ENCODE data around the gene WDR55. TPM values are rescaled to one million over a fixed set of nuclear protein-coding genes. Genes with fewer than 3 reads are reported as not detected.
"Not testable (repeated sequence)": the region's sequence is repeated elsewhere in the genome, so short reads cannot be mapped to it uniquely, and the experiment has no call there.

The WDR55 gene
- total RNA-seq, 1 donor = 11.8 TPM

DNA sequence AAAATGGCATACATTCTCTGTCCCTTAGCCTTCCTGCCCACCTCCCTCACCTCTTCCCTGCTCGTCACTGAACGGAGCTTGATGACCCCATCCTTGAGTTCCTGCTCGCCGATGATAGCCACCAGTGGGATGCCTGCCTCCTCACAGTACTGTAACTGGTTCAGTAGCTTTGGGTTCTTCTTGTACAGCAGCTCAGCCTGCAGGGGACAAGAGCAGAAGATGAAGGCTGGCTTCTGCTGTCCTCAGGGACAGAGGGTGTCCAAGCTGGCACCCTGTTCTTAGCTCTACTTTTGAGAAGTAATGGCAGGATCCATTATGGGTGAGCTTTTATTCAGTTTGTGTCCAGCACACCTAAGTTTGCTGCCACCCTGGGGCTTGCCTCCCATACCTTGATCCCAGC, 9.9 kb downstream of the WDR55 start:
- H3K27me3 ChIP-seq (ENCODE audit: insufficient read depth, low read length) = no peaks in the 10 kb centered on the region
- no peaks in the 10 kb centered on the region for H3K4me1 ChIP-seq (ENCODE audit: insufficient read depth, low read length)
- no peak overlapping the region for H3K4me3 ChIP-seq (ENCODE audit: low read length)
- no peaks in the 10 kb centered on the region for H3K9me3 ChIP-seq (ENCODE audit: low read depth, low read length)

DNA sequence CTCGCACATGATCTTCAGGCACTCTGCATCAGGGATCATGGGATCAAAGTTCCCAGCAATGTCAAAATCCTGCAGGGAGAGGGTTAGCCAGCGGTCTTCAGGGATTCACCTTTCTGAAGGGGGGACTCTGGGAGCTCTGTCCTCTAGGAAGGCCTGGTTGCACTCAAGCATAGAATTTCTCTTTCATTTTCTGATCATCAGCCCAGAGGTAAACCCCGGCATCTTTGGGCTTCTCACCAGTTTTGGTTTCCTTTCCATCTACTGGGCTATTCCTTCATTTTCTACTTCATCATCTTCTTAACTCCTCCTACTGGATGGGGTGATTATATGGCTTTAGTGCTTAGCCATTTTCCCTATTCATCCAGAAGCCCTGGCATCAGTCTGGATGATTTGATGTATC, 13.2 kb downstream of the WDR55 start:
- H3K4me1 ChIP-seq (ENCODE audit: insufficient read depth, low read length) = no peaks in the 10 kb centered on the region
- H3K4me3 ChIP-seq (ENCODE audit: low read length) = no peak overlapping the region
- H3K9me3 ChIP-seq (ENCODE audit: low read depth, low read length) = no peaks in the 10 kb centered on the region
- no peaks in the 10 kb centered on the region for H3K27me3 ChIP-seq (ENCODE audit: insufficient read depth, low read length)

DNA sequence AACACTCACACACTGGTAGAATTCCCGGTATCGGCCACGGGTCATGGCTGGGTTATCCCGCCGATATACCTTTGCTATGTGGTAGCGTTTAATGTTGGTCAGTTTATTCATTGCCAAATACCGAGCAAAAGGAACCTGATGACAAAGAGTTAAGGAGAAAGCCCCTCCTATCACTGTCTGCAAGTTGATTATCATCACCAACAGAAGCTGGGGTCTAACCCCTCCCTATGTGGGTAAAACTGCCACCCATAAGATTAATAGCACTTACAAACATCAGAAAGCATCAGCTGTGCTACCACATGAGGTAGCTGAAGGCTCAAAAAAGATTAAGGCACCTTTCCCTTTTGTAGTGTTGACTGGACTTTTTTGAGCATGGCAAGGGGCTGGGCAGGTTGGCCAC, 14.3 kb downstream of the WDR55 start:
- Histone ChIP-seq H3K9me3 (ENCODE audit: low read depth, low read length) (no peaks in the 10 kb centered on the region), H3K4me1 (ENCODE audit: insufficient read depth, low read length) (no peaks in the 10 kb centered on the region), H3K27me3 (ENCODE audit: insufficient read depth, low read length) (no peaks in the 10 kb centered on the region), H3K4me3 (ENCODE audit: low read length) (no peak overlapping the region)

DNA sequence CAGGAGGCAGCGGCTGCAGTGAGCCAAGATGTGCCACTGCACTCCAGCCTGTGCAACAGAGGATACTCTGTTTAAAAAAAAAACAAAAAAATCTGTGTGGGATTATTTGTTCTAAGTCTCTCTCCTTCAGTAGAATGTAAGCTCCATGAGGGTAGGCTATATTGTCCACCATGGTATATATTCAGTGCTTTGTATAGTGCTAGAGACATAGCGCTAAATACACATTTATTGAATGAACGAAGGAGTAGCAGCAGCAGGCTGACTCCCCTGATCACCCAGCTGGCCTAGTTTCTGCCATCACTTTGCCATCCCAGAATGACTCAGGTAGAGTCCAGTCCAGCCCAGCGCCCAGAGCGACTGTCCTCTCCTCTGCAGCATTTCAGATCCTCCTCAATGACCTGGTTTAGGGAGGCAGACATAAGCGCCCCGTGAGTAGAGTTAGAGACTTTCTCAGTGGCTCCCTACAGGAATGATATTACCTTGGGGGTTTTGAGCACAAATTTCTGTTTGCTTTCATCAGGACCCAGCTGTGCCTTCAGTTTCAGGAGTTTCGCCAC, 25.8 kb downstream of the WDR55 start:
- H3K9me3 ChIP-seq (ENCODE audit: low read depth, low read length) = no peaks in the 10 kb centered on the region
- H3K4me3 ChIP-seq (ENCODE audit: low read length) = peak overlapping the region; percentile 79
- peaks cover 26% of the 10 kb centered on the region for H3K4me1 ChIP-seq (ENCODE audit: insufficient read depth, low read length)
- no peaks in the 10 kb centered on the region for H3K27me3 ChIP-seq (ENCODE audit: insufficient read depth, low read length)

DNA sequence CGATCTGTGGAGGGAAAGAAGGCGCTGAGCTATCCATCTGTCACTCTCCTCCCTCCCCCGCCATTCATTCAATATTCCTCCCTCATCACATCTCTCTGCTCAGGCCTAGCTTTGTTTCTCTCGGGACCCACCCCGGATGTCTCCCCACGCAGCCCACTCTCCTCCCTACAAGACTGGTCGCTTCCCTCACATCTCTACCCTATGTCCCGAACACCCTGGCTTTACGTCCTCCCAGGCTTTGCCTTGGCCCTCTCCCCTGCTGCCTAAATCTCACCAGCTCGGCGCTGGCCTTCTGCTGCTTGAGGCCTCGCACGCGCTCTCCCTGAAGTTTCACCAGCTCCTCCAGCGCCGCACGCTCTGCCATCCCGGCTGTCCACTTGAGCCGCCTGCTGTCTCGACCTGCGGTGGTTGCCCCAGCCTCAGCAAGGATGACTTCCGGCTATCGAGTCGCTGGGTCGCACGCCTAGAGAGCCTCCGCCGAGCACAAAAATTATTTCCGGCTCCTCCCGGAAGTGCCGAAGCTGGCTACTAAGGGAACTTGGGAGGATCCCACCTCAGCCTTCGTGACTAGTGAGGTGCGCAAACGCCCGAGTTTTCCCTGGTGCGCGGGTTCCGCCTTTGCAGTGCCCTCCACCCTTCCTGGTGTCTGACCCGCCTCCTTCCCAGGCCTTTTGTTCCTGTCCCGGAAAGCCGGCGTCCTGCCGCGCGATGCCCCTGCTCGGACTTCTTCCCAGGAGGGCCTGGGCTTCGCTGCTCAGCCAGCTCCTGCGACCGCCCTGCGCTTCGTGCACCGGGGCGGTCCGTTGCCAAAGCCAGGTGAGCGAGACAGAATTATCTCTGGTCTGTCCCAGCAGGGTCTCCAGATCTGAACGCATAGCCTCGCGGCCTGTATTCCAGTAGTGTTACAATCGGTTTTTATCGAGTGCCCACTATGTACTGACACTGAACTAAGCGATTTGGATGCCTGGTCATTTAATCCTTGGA, 26.5 kb downstream of the WDR55 start, which contains the start of the genes HARS1 and HARS2:
TSS of gene HARS1 (minus strand) at position 430 of the 984 bp plus-strand sequence. CDS start at position 364, 66 bp downstream.
TSS of gene HARS2 (plus strand) at position 515 of the 984 bp plus-strand sequence. CDS start at position 709, 194 bp downstream.
- Histone ChIP-seq H3K4me1 (ENCODE audit: insufficient read depth, low read length) (peaks cover 26% of the 10 kb centered on the region), H3K4me3 (ENCODE audit: low read length) (peak within 1 kb of the TSS; percentile 79), H3K9me3 (ENCODE audit: low read depth, low read length) (no peaks in the 10 kb centered on the region), H3K27me3 (ENCODE audit: insufficient read depth, low read length) (no peaks in the 10 kb centered on the region)

DNA sequence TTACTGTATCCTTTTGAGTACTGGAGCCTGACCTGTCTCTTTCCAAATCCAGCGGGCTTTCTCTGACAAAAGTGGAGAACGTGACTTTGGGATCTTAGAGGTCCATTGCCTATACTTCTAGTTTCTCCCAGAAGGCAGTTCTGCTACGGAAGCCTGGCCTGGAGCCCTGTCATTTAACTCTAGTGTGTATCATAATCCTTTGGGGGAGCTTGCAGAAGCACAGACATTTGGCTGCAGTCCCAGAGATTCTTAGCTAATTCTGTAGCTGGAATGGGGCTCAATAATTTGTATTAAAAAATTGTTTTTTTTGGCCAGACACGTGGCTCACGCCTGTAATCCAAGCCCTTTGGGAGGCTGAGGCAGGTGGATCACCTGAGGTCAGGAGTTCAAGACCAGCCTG, 29.6 kb downstream of the WDR55 start:
- H3K9me3 ChIP-seq (ENCODE audit: low read depth, low read length) = no peaks in the 10 kb centered on the region
- H3K27me3 ChIP-seq (ENCODE audit: insufficient read depth, low read length) = no peaks in the 10 kb centered on the region
- peaks cover 26% of the 10 kb centered on the region for H3K4me1 ChIP-seq (ENCODE audit: insufficient read depth, low read length)
- H3K4me3 ChIP-seq (ENCODE audit: low read length) = no peak overlapping the region

DNA sequence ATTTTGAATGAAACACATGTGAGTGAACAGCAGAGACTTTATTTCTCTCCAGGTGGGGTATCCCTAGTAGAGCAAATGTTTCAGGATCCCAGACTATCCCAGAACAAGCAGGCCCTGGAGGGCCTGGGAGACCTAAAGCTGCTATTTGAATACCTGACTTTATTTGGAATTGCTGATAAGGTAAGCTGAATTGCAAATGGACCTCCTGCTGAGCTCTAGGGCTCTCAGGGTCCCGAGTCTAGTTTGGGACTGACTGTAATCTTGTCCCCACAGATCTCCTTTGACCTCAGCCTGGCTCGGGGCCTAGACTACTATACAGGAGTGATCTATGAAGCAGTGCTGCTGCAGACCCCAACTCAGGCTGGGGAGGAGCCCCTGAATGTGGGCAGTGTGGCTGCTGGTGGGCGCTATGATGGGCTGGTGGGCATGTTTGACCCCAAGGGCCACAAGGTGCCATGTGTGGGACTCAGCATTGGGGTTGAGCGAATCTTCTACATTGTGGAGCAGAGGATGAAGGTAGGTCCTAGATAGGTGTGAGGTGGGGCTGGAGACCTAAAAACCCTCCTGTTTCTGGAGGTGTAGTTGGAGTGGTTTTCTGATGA, 32.3 kb downstream of the WDR55 start:
- Histone ChIP-seq H3K27me3 (ENCODE audit: insufficient read depth, low read length) (no peaks in the 10 kb centered on the region), H3K4me3 (ENCODE audit: low read length) (no peak overlapping the region), H3K4me1 (ENCODE audit: insufficient read depth, low read length) (peaks cover 31% of the 10 kb centered on the region), H3K9me3 (ENCODE audit: low read depth, low read length) (no peaks in the 10 kb centered on the region)

DNA sequence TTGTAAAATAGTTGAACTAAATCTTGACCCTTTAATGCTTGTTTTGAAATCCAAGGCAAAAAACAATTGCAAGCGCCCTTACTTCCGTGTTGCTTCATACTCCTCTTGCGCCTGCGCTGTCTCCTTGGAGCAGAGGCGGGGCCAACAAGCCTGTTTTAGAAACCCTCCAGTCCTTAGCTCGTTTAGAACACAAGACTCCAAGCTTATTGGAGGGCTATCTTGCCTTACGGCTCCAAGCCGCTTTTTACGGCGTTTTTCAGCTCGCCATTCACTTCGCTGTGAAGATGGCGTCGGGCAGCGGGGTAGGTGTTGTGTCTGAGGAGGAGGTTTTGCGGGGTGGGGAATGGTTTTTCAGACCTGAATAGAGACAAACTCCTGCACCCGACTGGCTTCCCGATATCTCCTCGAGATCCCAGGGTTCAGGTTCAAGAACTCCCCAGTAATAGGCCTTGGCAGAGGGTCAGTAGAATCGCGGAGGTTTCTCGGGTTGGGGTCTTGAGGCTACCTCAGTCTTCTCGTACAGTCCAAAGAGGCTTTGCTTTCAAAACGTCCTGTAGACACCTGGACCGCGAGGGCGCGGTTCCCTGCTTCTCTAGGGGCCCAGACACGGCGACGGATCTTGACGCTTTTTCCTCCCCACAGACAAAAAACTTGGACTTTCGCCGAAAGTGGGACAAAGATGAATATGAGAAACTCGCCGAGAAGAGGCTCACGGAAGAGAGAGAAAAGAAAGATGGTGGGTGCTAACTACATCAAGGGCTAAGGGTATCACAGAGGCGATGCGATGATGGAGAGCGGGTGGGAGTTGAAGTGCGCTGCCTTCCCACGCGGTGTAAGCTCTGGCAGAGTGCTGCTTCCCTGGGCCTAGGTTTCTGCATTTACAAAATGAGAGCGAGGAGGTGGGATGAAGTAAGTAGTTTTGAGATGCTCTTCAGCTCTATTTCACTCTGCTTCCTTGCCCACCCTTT, 35.8 kb downstream of the WDR55 start, which contains the start of gene ZMAT2:
TSS of gene ZMAT2 (plus strand) at position 271 of the 968 bp plus-strand sequence. CDS start at position 285, 14 bp downstream.
- H3K27me3 ChIP-seq (ENCODE audit: insufficient read depth, low read length) = no peaks in the 10 kb centered on the region
- H3K9me3 ChIP-seq (ENCODE audit: low read depth, low read length) = no peaks in the 10 kb centered on the region
- peaks cover 19% of the 10 kb centered on the region for H3K4me1 ChIP-seq (ENCODE audit: insufficient read depth, low read length)
- peak within 1 kb of the TSS; percentile 96 for H3K4me3 ChIP-seq (ENCODE audit: low read length)

DNA sequence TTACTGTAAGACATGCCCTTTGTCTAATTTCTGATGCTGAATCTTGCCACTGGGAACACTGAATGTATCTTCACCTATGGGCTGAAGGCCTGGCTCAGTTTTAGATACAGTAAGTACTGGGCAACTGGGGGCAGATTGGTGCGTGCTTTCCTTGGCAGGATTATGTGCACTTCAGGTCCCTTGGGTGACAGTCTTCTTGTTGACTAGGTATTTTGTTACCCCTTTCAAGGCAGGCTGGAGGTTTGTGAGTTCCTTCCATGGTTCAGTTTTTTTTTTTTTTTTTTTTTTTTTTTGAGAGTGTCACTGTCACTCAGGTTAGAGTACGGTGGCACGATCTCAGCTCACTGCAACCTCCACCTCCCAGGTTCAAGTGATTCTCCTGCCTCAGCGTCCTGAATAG, 43.1 kb downstream of the WDR55 start:
- H3K27me3 ChIP-seq (ENCODE audit: insufficient read depth, low read length) = no peaks in the 10 kb centered on the region
- H3K4me1 ChIP-seq (ENCODE audit: insufficient read depth, low read length) = peaks cover 7% of the 10 kb centered on the region
- no peaks in the 10 kb centered on the region for H3K9me3 ChIP-seq (ENCODE audit: low read depth, low read length)
- H3K4me3 ChIP-seq (ENCODE audit: low read length) = no peak overlapping the region

DNA sequence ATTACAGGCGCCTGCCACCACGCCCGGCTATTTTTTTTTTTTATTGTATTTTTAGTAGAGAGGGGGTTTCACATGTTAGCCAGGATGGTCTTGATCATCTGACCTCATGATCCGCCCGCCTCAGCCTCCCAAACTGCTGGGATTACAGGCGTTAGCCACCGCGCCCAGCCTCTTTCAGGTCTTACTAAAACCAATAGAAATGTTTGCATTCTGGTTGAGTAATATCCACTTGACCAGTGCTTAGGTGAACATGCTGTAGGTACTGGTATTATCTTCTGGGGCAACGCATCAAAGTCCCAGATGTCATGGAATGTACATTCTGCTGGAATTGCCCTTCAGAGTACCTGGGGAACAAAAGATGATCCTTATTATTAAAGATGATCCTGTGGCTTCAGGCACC, 44.1 kb downstream of the WDR55 start:
- not testable (repeated sequence) for H3K4me3 ChIP-seq (ENCODE audit: low read length); H3K9me3 ChIP-seq (ENCODE audit: low read depth, low read length); H3K4me1 ChIP-seq (ENCODE audit: insufficient read depth, low read length); H3K27me3 ChIP-seq (ENCODE audit: insufficient read depth, low read length)

DNA sequence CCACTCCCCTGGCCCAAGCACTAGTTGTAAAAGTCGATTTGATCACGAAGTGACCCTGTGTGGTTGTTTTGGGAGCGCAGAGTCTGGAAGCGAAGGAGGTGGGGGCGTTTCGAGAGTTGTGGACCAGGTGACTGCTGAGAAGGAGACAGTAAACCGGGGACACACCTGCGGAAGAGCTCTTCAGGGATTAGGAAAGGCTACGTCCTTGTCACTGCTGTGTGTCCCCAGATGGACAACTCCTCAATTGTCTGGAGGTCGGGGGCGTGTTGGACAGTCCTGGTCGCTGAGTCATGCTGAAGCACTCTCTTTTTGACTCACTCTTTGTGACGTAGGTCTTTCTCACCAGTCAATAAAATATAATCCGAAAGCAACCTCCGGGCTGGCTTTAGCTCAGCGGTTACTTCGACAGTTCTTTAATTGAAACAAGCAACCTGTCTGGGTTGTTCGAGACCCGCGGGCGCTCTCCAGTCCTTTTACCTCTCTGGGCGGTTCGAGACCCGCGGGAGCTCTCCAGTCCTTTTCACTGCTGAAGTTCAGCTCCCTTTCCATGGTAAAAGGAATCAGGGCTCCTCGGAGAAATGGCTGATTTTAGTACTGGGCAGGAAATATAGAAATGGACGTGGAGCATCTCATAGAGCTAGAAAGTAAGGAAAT, 46.3 kb downstream of the WDR55 start:
- H3K4me3 ChIP-seq (ENCODE audit: low read length) = peak overlapping the region; percentile 89
- H3K4me1 ChIP-seq (ENCODE audit: insufficient read depth, low read length) = peaks cover 7% of the 10 kb centered on the region
- no peaks in the 10 kb centered on the region for H3K27me3 ChIP-seq (ENCODE audit: insufficient read depth, low read length)
- H3K9me3 ChIP-seq (ENCODE audit: low read depth, low read length) = no peaks in the 10 kb centered on the region

DNA sequence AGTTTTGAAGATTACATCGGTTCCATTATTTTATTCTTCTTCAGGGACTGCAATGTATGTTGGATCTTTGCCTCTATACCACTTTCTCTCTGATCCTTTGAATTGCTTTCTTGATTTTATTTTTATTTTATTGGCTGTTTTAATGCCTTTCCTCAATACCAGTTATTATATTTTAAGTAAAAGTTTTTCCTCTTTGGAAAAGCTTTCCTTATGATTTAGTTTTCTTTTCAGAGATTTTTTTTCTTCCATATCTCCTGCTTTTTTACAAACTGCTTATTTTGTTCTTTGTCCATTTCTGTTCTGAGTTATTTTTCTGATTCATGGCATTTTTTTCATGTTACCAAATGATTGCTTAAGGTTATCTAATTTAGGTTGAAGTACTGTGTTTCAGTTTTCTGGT, 47.1 kb downstream of the WDR55 start:
- Histone ChIP-seq H3K27me3 (ENCODE audit: insufficient read depth, low read length) (no peaks in the 10 kb centered on the region), H3K9me3 (ENCODE audit: low read depth, low read length) (no peaks in the 10 kb centered on the region), H3K4me1 (ENCODE audit: insufficient read depth, low read length) (peaks cover 7% of the 10 kb centered on the region), H3K4me3 (ENCODE audit: low read length) (no peak overlapping the region)

DNA sequence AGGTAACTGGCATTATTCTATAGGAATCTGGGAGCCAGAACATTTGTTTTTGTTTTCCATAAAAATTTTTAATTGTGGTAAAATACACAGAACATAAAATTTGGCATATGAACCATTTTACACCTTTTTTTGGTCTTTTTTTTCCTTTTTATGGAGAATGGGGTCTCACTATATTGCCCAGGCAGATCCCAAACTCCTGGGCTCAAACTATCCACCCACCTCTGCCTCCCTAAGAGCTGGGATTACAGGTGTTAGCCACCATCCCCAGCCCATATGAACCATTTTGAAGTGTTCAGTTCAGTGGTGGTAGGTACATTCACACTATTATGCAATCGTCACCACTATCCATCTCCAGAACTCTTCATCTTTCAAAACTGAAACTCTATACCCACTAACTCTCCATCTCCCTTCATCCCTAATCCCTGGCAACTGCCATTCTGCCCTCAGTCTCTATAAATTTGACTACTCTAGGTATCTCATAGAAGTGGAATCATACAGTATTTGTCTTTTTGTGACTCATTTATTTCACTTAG, 48.9 kb downstream of the WDR55 start:
- Histone ChIP-seq H3K4me1 (ENCODE audit: insufficient read depth, low read length) (peaks cover 7% of the 10 kb centered on the region), H3K27me3 (ENCODE audit: insufficient read depth, low read length) (no peaks in the 10 kb centered on the region), H3K9me3 (ENCODE audit: low read depth, low read length) (no peaks in the 10 kb centered on the region), H3K4me3 (ENCODE audit: low read length) (no peak overlapping the region)

DNA sequence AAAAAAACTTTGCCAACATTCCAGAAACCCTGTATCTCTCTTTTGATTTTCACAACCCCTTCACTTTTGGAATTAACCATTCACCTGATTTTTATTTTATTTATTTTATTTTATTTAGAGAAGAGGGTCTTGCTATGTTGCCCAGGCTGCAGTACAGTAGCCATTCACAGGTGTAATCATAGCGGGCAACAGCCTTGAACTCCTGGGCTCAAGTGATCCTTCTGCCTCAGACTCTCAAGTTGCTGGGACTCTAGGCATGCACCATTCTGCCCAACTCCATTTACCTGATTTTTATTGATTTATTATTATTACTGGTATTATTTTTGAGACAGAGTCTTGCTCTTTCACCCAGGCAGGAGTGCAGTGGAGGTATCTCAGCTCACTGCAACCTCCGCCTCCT, 51.5 kb downstream of the WDR55 start:
- H3K9me3 ChIP-seq (ENCODE audit: low read depth, low read length); H3K4me3 ChIP-seq (ENCODE audit: low read length); H3K27me3 ChIP-seq (ENCODE audit: insufficient read depth, low read length); H3K4me1 ChIP-seq (ENCODE audit: insufficient read depth, low read length): not testable (repeated sequence)

Measured in mononuclear cell (primary cell).